GM08714 (cell line): Measurements from ENCODE around the gene OR2L2.
"Not testable (repeated sequence)": the region's sequence is repeated elsewhere in the genome, so short reads cannot be mapped to it uniquely, and the experiment has no call there.

Experiments
- H3K4me3 ChIP-seq: fragments of 200-500 bp; sonication (Bioruptor generic); 2 replicates; pipeline ENCODE4 v1.5.1; 2014; ENCODE audit warnings: mild to moderate bottlenecking, low read length, inconsistent platforms
- ZNF274 ChIP-seq: IDR thresholded peaks from 2 replicates; pipeline ENCODE4 v1.6.1; 2012; ENCODE audit warnings: mild to moderate bottlenecking, low read depth, low read length

The OR2L2 gene

GRCh38 chr1:248029770-248030169 lies at the start of gene OR2L2:
Gene OR2L2 (plus strand): TSS chr1:248030070. CDS start chr1:248038268, 8,198 bp downstream.
- no peak within 1 kb of the TSS for H3K4me3 ChIP-seq
- TF ChIP-seq ZNF274, result no peak

- no peak for TF ChIP-seq ZNF274
- no peak overlapping the region for H3K4me3 ChIP-seq
Measured at GRCh38 chr1:247992986-247993385, 36.9 kb upstream of the OR2L2 start.

GRCh38 chr1:247998811-247999210 lies 31.1 kb upstream of the OR2L2 start:
- TF ChIP-seq ZNF274, result no peak

GRCh38 chr1:248000169-248000568 lies 29.7 kb upstream of the OR2L2 start:
- no peak overlapping the region for H3K4me3 ChIP-seq
- no peak for TF ChIP-seq ZNF274

More at GRCh38 chr1:247998811-247999210, 31.1 kb upstream of the OR2L2 start:
- no peak overlapping the region for H3K4me3 ChIP-seq

- TF ChIP-seq ZNF274, result no peak
- no peak overlapping the region for H3K4me3 ChIP-seq
Measured at GRCh38 chr1:248007778-248008177, 22.1 kb upstream of the OR2L2 start.

GRCh38 chr1:248009681-248010080 lies 20.2 kb upstream of the OR2L2 start:
- TF ChIP-seq ZNF274, result no peak
- no peak overlapping the region for H3K4me3 ChIP-seq

- no peak within 1 kb of the TSS for H3K4me3 ChIP-seq
- TF ChIP-seq ZNF274, result no peak
Measured at GRCh38 chr1:248013229-248013710, 16.6 kb upstream of the OR2L2 start, which contains the start of gene OR2L5. Gene OR2L5 (plus strand): TSS chr1:248013660. CDS start chr1:248021948, 8,288 bp downstream.

GRCh38 chr1:248015803-248016202 lies 14.1 kb upstream of the OR2L2 start:
- no peak for TF ChIP-seq ZNF274
- no peak overlapping the region for H3K4me3 ChIP-seq

- H3K4me3 ChIP-seq, result no peak overlapping the region
- TF ChIP-seq ZNF274, result no peak
Measured at GRCh38 chr1:248045209-248045608, 15.3 kb downstream of the OR2L2 start.

GRCh38 chr1:248046536-248046935 lies 16.7 kb downstream of the OR2L2 start, which contains the start of gene OR2L3:
Gene OR2L3 (plus strand): TSS chr1:248046836. CDS start chr1:248060682, 13,846 bp downstream.
- no peak for TF ChIP-seq ZNF274
- H3K4me3 ChIP-seq, result no peak within 1 kb of the TSS

GRCh38 chr1:248047008-248047407 lies 17.1 kb downstream of the OR2L2 start:
- TF ChIP-seq ZNF274, result no peak

GRCh38 chr1:248054671-248055070 lies 24.8 kb downstream of the OR2L2 start:
- H3K4me3 ChIP-seq, result no peak overlapping the region
- TF ChIP-seq ZNF274, result no peak

More at GRCh38 chr1:248047008-248047407, 17.1 kb downstream of the OR2L2 start:
- no peak overlapping the region for H3K4me3 ChIP-seq

GRCh38 chr1:248055261-248055660 lies 25.4 kb downstream of the OR2L2 start:
- TF ChIP-seq ZNF274, result no peak
- no peak overlapping the region for H3K4me3 ChIP-seq

- no peak for TF ChIP-seq ZNF274
- no peak overlapping the region for H3K4me3 ChIP-seq
Measured at GRCh38 chr1:248065071-248065470, 35.2 kb downstream of the OR2L2 start.

- H3K4me3 ChIP-seq, result no peak overlapping the region
- no peak for TF ChIP-seq ZNF274
Measured at GRCh38 chr1:248065604-248066003, 35.7 kb downstream of the OR2L2 start.

- not testable (repeated sequence) for H3K4me3 ChIP-seq
Measured at GRCh38 chr1:248083864-248084263, 54.0 kb downstream of the OR2L2 start.
